GM12892 (cell line): ENCODE results near the gene QPCTL.

Source experiments
- POLR2A ChIP-seq: IDR thresholded peaks from 2 replicates; pipeline ENCODE4 v1.6.1; 2011; ENCODE audit warnings: low read depth, low read length, control low read depth
- POLR2AphosphoS5 ChIP-seq: IDR thresholded peaks from 2 replicates; pipeline ENCODE4 v1.6.1; 2011; ENCODE audit warnings: low read depth, low read length, control low read depth
- TAF1 ChIP-seq: IDR thresholded peaks from 2 replicates; pipeline ENCODE4 v1.6.1; 2011; ENCODE audit warnings: low read depth, mild to moderate bottlenecking, control low read depth, low read length, borderline replicate concordance

DNA sequence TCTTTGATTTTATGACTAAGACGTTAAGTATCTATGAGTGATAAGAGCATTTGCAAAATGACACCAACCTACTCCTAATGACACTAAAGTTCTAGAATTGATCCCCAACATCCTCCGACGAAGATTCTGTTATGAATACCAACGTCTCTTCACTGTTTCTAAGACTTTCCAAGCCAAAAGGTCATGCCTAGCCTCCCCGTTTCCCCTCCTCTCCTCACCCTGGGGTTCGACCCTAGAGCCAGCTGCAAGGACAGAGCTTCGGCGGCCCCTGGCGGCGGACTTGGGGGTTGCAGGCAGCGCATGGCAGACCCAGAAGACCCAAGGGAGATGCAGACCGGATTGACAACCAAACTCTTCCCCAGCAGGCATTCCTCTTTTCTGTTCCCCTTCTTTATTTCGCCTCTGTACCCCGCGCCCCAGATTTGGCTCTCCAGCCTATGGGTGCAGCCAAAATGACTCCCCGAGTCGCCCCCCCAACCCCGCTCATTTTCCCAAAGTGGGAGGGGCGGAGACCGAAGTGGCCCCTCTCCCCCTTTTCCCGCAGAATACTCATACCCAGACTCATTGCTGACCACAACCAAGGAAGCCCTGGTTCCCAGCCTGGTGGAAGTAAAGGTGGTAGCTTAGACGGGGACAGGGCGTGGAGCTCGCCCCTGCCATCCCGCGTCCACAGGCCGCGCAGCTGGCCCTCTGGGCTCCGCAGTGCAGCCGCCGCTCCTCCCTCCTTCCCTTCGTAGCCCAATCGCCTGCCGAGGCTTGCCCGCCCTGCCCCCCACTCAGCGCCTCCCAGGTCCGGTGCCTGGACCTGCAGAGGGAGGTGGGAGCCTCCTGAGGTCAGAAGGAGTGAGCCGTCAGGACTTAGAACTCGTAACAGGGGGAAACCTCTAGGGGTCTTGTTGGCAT, 49.2 kb upstream of the QPCTL start:
- TF ChIP-seq TAF1 = no peak
- no peak for TF ChIP-seq POLR2AphosphoS5
- no peak for TF ChIP-seq POLR2A
